Effector memory CD8-positive, alpha-beta T cell (primary cell): Measurements from ENCODE around the gene SDK1.

ENCODE experiments used
- ATAC-seq: fragments of 150-1000 bp; cut with Tn5 transposase; replicated peaks from 2 replicates; pipeline ENCODE4 v1.10.0; 2021; ENCODE audit warnings: mild to moderate bottlenecking, moderate library complexity
- DNase-seq, 3 experiments: peaks; one replicate each; pipeline ENCODE4 v3.0.0; 2021
- H3K27ac Mint-ChIP-seq, 2 donors: one replicate each; pipeline ENCODE4 v1.8.0; 2022; ENCODE audit warnings: mild to moderate bottlenecking in 2 of 2, mixed read lengths in 2 of 2, moderate library complexity in 2 of 2
- H3K27me3 Mint-ChIP-seq, 2 donors: one replicate each; pipeline ENCODE4 v1.8.0; 2022; ENCODE audit warnings: mixed read lengths in 2 of 2
- H3K36me3 Mint-ChIP-seq: one replicate; pipeline ENCODE4 v1.8.0; 2022; ENCODE audit warnings: mild to moderate bottlenecking, moderate library complexity, mixed read lengths; ENCODE audit not compliant: insufficient read depth
- H3K4me1 Mint-ChIP-seq, 2 donors: one replicate each; pipeline ENCODE4 v1.8.0; 2022; ENCODE audit warnings: low read depth in 2 of 2, mixed read lengths in 2 of 2
- H3K4me3 Mint-ChIP-seq, 2 donors: one replicate each; pipeline ENCODE4 v1.8.0; 2022; ENCODE audit warnings: mild to moderate bottlenecking in 2 of 2, mixed read lengths in 2 of 2, moderate library complexity in 2 of 2
- H3K9me3 Mint-ChIP-seq, 2 donors: one replicate each; pipeline ENCODE4 v1.8.0; 2022; ENCODE audit warnings: mixed read lengths in 2 of 2

The SDK1 gene

DNA sequence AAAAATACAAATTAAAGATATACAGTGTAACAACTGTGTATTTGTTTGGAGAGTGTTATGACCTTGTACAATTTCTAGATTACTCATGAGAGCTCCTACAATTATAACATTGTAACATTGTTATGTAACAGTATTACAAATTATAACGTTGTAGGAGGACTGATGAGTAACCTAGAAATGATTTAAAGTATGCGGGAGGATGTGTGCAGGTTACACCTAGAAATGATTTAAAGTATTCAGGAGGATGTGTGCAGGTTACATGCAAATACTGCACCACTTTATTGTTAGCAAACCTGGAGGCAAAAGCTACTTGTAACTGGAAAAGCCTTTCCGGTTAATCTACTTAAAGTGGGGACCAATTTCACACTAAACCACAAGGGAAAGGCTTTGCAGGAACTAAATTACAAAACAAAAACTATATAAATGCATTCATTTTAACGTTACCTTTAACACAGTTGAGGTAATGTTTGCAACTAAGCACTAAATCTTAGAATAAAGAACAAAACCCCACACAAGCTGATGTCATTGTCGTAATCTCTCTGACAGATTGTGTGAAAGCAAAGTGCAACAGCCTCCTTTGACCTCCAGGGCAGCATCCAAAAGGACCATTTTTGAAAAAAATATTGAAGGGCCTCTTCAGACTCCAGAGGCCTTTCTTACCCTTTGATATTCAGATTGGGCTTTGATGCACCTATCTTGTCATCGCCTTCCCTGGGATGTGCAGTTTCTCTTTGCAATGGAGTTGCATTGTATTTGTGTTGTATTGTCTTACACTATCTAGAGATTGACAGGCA, 858.9 kb downstream of the SDK1 start:
- no peak overlapping the region for H3K4me3 Mint-ChIP-seq
- no peak for ATAC-seq

DNA sequence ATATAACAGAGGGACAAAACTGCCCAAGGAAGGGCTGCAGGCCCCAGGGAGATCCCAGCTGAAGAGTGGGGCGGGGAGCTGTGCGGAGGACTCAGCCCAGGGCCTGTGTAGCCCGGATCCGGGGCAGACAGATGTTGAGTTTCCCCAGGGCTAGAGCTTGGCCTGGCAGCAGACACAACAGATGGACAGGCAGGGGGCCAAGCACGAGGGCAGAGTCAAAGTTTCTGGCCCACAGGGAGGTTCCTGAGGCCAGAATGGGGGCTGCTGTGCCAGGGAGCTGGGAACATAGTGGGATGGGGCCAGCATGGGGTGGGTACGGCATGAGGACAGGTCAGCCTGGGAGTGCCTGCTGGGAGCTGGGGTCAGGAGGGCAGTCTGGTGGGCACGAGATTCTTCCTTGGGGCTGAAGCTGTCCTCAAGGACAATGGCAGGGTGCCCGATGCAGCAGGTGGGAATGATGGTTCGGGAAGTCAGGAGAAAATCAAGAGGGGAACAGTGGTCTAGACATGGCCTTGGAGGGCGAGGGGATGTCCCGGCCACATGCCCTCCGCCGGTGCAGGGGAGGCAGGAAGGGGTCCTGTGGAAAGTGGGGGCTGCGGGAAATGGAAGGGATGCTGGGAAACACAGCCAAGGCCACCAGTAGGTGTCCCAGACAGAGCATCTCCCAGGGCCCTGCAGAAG, 862.0 kb downstream of the SDK1 start:
- peaks cover 7 to 16% of the 10 kb centered on the region in 2 donors for H3K27me3 Mint-ChIP-seq
- peaks cover 4% of the 10 kb centered on the region for H3K36me3 Mint-ChIP-seq
- H3K9me3 Mint-ChIP-seq: no peaks in the 10 kb centered on the region
- H3K27ac Mint-ChIP-seq: no peak overlapping the region
- DNase-seq (no peak), ATAC-seq (no peak)
- peaks cover 0 to 2% of the 10 kb centered on the region in 2 donors for H3K4me1 Mint-ChIP-seq
- no peak overlapping the region for H3K4me3 Mint-ChIP-seq

More for the DNA sequence above, 858.9 kb downstream of the SDK1 start:
- H3K4me1 Mint-ChIP-seq: peaks cover 0 to 2% of the 10 kb centered on the region in 2 donors
- H3K27me3 Mint-ChIP-seq: peaks cover 12 to 44% of the 10 kb centered on the region in 2 donors
- DNase-seq: no peak
- H3K9me3 Mint-ChIP-seq: no peaks in the 10 kb centered on the region
- H3K36me3 Mint-ChIP-seq: peaks cover 4% of the 10 kb centered on the region
- no peak overlapping the region for H3K27ac Mint-ChIP-seq

DNA sequence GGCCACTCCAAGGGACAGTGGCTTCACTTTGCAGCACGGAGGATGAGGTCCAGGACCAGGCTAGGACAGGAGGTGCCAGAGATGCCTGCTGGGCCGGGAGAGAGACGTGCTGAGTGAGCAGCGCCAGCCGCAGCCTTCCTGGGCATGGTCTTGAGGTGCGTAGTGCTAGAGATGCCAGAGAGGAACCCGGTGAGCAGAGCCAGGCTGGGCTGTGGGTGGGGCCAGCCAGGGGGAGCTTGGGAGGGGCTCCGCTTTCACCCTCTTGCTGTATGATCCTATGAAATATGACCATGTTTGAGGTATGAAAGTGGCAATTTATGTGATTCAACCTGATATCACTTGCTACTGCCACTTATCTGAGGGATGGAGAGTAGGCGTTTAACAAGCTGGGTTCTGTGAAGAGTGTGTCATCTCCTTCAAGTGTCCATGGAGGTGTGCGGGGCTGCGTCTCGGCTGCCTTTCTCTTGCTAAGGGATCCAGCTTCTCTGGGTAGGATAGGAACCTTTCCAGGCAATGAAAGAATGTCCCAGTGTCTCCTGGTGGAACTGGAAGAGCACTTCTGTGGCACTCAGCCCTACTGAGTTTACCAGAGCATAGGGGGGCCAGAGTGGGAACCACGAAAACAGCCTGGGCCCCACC, 862.6 kb downstream of the SDK1 start:
- Mint-ChIP-seq H3K4me3 (no peak overlapping the region), H3K9me3 (no peaks in the 10 kb centered on the region), H3K4me1 (peaks cover 0 to 2% of the 10 kb centered on the region in 2 donors), H3K27ac (no peak overlapping the region), H3K36me3 (peaks cover 4% of the 10 kb centered on the region), H3K27me3 (peaks cover 7 to 12% of the 10 kb centered on the region in 2 donors)
- ATAC-seq (no peak), DNase-seq (no peak)

DNA sequence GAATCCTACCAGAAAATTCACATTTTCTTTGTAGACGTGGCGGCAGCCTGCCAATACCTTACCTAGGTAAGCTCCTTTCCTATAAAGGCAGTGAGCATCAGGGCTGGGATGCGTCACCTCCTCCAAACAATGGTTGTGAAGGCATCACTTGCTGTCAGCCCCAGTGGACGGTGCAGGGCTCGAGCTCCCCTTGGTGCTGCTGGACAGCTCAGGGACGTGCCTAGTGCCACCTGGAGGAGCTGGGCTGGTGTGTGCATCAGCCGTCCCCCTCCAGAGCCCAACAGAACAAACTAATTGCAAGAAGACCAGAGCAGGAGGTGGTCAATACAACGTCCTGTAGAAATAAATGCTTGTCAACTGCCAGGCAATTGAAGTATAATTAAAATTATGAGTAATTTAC, 863.5 kb downstream of the SDK1 start:
- H3K4me1 Mint-ChIP-seq: peaks cover 0 to 2% of the 10 kb centered on the region in 2 donors
- DNase-seq: no peak
- no peak overlapping the region for H3K4me3 Mint-ChIP-seq
- peaks cover 7 to 17% of the 10 kb centered on the region in 2 donors for H3K27me3 Mint-ChIP-seq
- no peak for ATAC-seq
- H3K27ac Mint-ChIP-seq: no peak overlapping the region
- peaks cover under 1% of the 10 kb centered on the region for H3K36me3 Mint-ChIP-seq
- H3K9me3 Mint-ChIP-seq: no peaks in the 10 kb centered on the region

DNA sequence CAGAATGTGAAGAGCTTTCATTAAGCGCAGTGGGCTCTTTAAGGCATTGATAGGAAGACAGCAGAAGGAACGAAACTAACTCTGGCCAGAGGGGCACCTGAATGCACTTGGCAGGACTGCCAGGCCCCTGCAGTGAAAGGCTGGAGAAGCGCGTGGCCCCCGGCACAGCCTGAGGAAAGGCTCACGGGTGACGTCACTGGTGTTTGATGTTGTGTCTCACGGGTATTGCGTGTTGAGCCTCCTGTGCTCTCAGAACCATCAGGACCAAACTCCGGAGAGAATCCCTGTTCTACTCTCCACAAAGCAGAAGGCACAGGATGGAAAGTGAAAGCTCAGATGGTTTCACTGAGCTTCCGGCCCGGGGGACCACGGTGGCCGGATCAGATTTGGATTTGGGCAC, 865.3 kb downstream of the SDK1 start:
- peaks cover 0 to 2% of the 10 kb centered on the region in 2 donors for H3K4me1 Mint-ChIP-seq
- no peaks in the 10 kb centered on the region for H3K36me3 Mint-ChIP-seq
- no peak for DNase-seq
- H3K9me3 Mint-ChIP-seq: no peaks in the 10 kb centered on the region
- no peak overlapping the region for H3K4me3 Mint-ChIP-seq
- no peak overlapping the region for H3K27ac Mint-ChIP-seq
- H3K27me3 Mint-ChIP-seq: peaks cover 7 to 19% of the 10 kb centered on the region in 2 donors
- no peak for ATAC-seq

GRCh38 chr7:4166807-4167206, 865.8 kb downstream of the SDK1 start:
- peaks cover 7 to 19% of the 10 kb centered on the region in 2 donors for H3K27me3 Mint-ChIP-seq
- no peak overlapping the region for H3K27ac Mint-ChIP-seq
- peaks cover 0 to 2% of the 10 kb centered on the region in 2 donors for H3K4me1 Mint-ChIP-seq
- no peak overlapping the region for H3K4me3 Mint-ChIP-seq
- ATAC-seq (no peak), DNase-seq (no peak)
- no peaks in the 10 kb centered on the region for H3K9me3 Mint-ChIP-seq
- no peaks in the 10 kb centered on the region for H3K36me3 Mint-ChIP-seq

GRCh38 chr7:4167385-4167910, 866.4 kb downstream of the SDK1 start:
- no peak for DNase-seq
- H3K4me3 Mint-ChIP-seq: no peak overlapping the region

GRCh38 chr7:4168041-4168440, 867.0 kb downstream of the SDK1 start:
- H3K27ac Mint-ChIP-seq: no peak overlapping the region
- H3K9me3 Mint-ChIP-seq: no peaks in the 10 kb centered on the region
- no peak for ATAC-seq
- H3K4me3 Mint-ChIP-seq: no peak overlapping the region
- no peak for DNase-seq
- no peaks in the 10 kb centered on the region for H3K4me1 Mint-ChIP-seq
- peaks cover under 1 to 15% of the 10 kb centered on the region in 2 donors for H3K27me3 Mint-ChIP-seq
- no peaks in the 10 kb centered on the region for H3K36me3 Mint-ChIP-seq

More at GRCh38 chr7:4167385-4167910, 866.4 kb downstream of the SDK1 start:
- Mint-ChIP-seq H3K9me3 (no peaks in the 10 kb centered on the region), H3K36me3 (no peaks in the 10 kb centered on the region), H3K4me1 (peaks cover 0 to 2% of the 10 kb centered on the region in 2 donors), H3K27me3 (peaks cover 6 to 19% of the 10 kb centered on the region in 2 donors), H3K27ac (no peak overlapping the region)
- ATAC-seq: no peak

DNA sequence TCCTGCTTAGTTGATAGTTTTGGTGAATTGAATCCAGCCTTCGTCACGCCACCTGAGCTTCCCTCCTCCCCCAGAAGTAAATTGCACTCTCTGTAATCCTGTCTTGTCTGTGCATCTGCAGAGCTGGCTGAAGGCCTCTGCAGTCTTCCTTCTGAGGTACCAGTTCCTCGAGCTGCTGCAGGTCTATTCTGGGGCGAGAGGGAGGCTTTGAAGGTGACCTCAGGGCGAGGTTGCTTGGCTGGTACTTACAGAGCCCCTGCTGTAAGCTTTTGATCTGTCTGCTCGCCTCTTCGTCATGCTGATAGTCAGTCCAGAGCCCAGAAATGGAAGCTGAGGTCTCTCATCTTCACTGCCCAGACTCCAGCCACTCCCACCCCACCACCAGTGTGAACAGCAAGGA, 867.5 kb downstream of the SDK1 start:
- no peak overlapping the region for H3K27ac Mint-ChIP-seq

DNA sequence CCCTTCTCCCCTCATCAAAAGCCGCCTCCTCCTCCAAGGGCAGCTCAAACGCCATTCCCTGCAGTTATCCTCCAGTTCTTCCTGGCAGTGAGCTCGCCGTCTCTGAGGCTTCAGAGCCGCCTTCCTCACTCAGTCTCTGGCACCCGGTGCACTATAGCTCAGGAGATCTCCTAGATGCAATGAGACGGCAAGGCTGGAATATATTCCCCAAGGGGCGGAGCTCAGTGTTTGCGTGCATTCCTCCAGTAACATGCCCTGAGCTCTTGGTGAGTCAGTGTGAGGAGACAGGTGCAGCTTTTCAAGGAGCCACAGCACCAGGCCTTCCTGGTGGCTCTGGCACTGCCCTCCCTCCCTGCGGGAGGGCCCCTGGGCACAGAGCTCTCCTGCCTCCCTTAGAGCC, 868.4 kb downstream of the SDK1 start:
- DNase-seq (no peak), ATAC-seq (no peak)
- H3K4me1 Mint-ChIP-seq: no peaks in the 10 kb centered on the region
- no peak overlapping the region for H3K4me3 Mint-ChIP-seq
- H3K9me3 Mint-ChIP-seq: no peaks in the 10 kb centered on the region
- H3K27me3 Mint-ChIP-seq: peaks cover 0 to 13% of the 10 kb centered on the region in 2 donors
- H3K27ac Mint-ChIP-seq: no peak overlapping the region
- H3K36me3 Mint-ChIP-seq: no peaks in the 10 kb centered on the region

More for the DNA sequence above, 867.5 kb downstream of the SDK1 start:
- no peak for DNase-seq
- Mint-ChIP-seq H3K9me3 (no peaks in the 10 kb centered on the region), H3K36me3 (no peaks in the 10 kb centered on the region), H3K4me1 (no peaks in the 10 kb centered on the region), H3K27me3 (peaks cover 0 to 14% of the 10 kb centered on the region in 2 donors), H3K4me3 (no peak overlapping the region)
- no peak for ATAC-seq

GRCh38 chr7:4170997-4171786, 870.1 kb downstream of the SDK1 start:
- DNase-seq: no peak
- H3K27ac Mint-ChIP-seq: no peak overlapping the region
- H3K4me1 Mint-ChIP-seq: no peaks in the 10 kb centered on the region
- H3K27me3 Mint-ChIP-seq: peaks cover 0 to 13% of the 10 kb centered on the region in 2 donors
- no peaks in the 10 kb centered on the region for H3K36me3 Mint-ChIP-seq
- H3K9me3 Mint-ChIP-seq: no peaks in the 10 kb centered on the region
- ATAC-seq: no peak
- no peak overlapping the region for H3K4me3 Mint-ChIP-seq

GRCh38 chr7:4172883-4173282, 871.8 kb downstream of the SDK1 start:
- H3K27ac Mint-ChIP-seq: no peak overlapping the region
- H3K9me3 Mint-ChIP-seq: no peaks in the 10 kb centered on the region
- ATAC-seq (no peak), DNase-seq (no peak)
- no peaks in the 10 kb centered on the region for H3K36me3 Mint-ChIP-seq
- no peak overlapping the region for H3K4me3 Mint-ChIP-seq
- H3K4me1 Mint-ChIP-seq: no peaks in the 10 kb centered on the region
- H3K27me3 Mint-ChIP-seq: peaks cover 0 to 13% of the 10 kb centered on the region in 2 donors

GRCh38 chr7:4173615-4174014, 872.6 kb downstream of the SDK1 start:
- Mint-ChIP-seq H3K4me1 (no peaks in the 10 kb centered on the region), H3K27ac (no peak overlapping the region), H3K27me3 (peaks cover 0 to 13% of the 10 kb centered on the region in 2 donors), H3K36me3 (no peaks in the 10 kb centered on the region), H3K4me3 (no peak overlapping the region), H3K9me3 (no peaks in the 10 kb centered on the region)
- ATAC-seq (no peak), DNase-seq (no peak)
